SK-N-SH (cell line): Measurements from ENCODE around the gene RNASE1. TPM values are rescaled to one million over a fixed set of nuclear protein-coding genes. Genes with fewer than 3 reads are reported as not detected.

Source experiments
- CTCF ChIA-PET: fragments of 300-600, 350-600 bp; formaldehyde crosslinking; extraction: SDS; loops from one replicate; lab custom pipeline; 2021; lab: Yijun Ruan, JAX
- POLR2A ChIA-PET: fragments of 350-600 bp; sonication (Branson Sonifier 250); formaldehyde crosslinking; extraction: SDS; loops from one replicate; lab custom pipeline; 2020; ENCODE audit warnings: antibody characterized with exemption, inconsistent platforms; lab: Yijun Ruan, JAX
- DNase-seq: peaks from one replicate; pipeline ENCODE4 v3.0.0; 2012
- H2AFZ ChIP-seq: fragments of 200-600 bp; sonication (generic); 2 replicates; pipeline ENCODE4 v1.8.1; 2016; ENCODE audit warnings: antibody characterized with exemption, mild to moderate bottlenecking, low read depth
- H3F3A ChIP-seq: fragments of 200-600 bp; sonication (generic); replicated peaks from 2 replicates; pipeline ENCODE3; 2016; ENCODE audit warnings: antibody characterized with exemption, mild to moderate bottlenecking; ENCODE audit not compliant: insufficient read depth
- H3K27ac ChIP-seq, 2 experiments: fragments of 200-500 bp in 1 of 2; fragments of 200-600 bp in 1 of 2; sonication (Bioruptor generic) in 1 of 2; sonication (generic), shearing (Covaris generic) in 1 of 2; 2 replicates each; pipeline versions ENCODE4 v1.5.1 to v1.6.1; 2014 to 2016; ENCODE audit warnings: low read depth in 2 of 2, inconsistent platforms in 1 of 2, low read length in 1 of 2, mild to moderate bottlenecking in 1 of 2, mixed read lengths in 1 of 2
- H3K27me3 ChIP-seq: fragments of 200-600 bp; sonication (generic), shearing (Covaris generic); 2 replicates; pipeline ENCODE4 v1.6.1; 2016; ENCODE audit warnings: mixed run types; ENCODE audit not compliant: insufficient read depth
- H3K36me3 ChIP-seq, 2 experiments: fragments of 200-500 bp in 1 of 2; fragments of 200-600 bp in 1 of 2; sonication (Bioruptor generic) in 1 of 2; sonication (generic) in 1 of 2; replicated peaks in 1 of 2; 2 replicates each; pipeline versions ENCODE3 to v1.5.1; 2014 to 2016; ENCODE audit warnings: low read length in 1 of 2, mild to moderate bottlenecking in 1 of 2; ENCODE audit not compliant: insufficient read depth in 2 of 2, control insufficient read depth in 1 of 2
- H3K4me1 ChIP-seq, 2 experiments: fragments of 200-500 bp in 1 of 2; fragments of 200-600 bp in 1 of 2; sonication (Bioruptor generic) in 1 of 2; sonication (generic), shearing (Covaris generic) in 1 of 2; 2 replicates each; pipeline versions ENCODE4 v1.5.1 to v1.6.1; 2014 to 2016; ENCODE audit warnings: low read depth in 1 of 2, low read length in 1 of 2, mixed run types in 1 of 2; ENCODE audit not compliant: insufficient read depth in 2 of 2, control insufficient read depth in 1 of 2
- H3K4me2 ChIP-seq: fragments of 200-600 bp; sonication (generic), shearing (Covaris generic); 2 replicates; pipeline ENCODE4 v1.6.1; 2017; ENCODE audit warnings: mixed run types
- H3K4me3 ChIP-seq, 2 experiments: fragments of 200-500 bp in 1 of 2; fragments of 200-600 bp in 1 of 2; sonication (Bioruptor generic) in 1 of 2; sonication (generic), shearing (Covaris generic) in 1 of 2; 2 replicates each; pipeline versions ENCODE4 v1.5.1 to v1.8.1; 2014 to 2016; ENCODE audit warnings: low read depth in 2 of 2, inconsistent platforms in 1 of 2, low read length in 1 of 2, mild to moderate bottlenecking in 1 of 2, mixed read lengths in 1 of 2, moderate library complexity in 1 of 2
- H3K79me2 ChIP-seq: fragments of 200-600 bp; sonication (generic); 2 replicates; pipeline ENCODE4 v1.8.1; 2017; ENCODE audit warnings: mild to moderate bottlenecking; ENCODE audit not compliant: insufficient read depth
- H3K9ac ChIP-seq: fragments of 200-600 bp; sonication (generic); 2 replicates; pipeline ENCODE4 v1.6.1; 2017; ENCODE audit warnings: mixed run types
- H3K9me2 ChIP-seq: fragments of 200-600 bp; sonication (generic); 2 replicates; pipeline ENCODE4 v1.6.1; 2017; ENCODE audit warnings: mixed run types
- H3K9me3 ChIP-seq: fragments of 200-600 bp; sonication (generic); 2 replicates; pipeline ENCODE4 v1.6.1; 2017; ENCODE audit warnings: mixed run types, mild to moderate bottlenecking, moderate library complexity
- H4K20me1 ChIP-seq: fragments of 200-600 bp; sonication (generic); 2 replicates; pipeline ENCODE4 v1.6.1; 2017; ENCODE audit warnings: mild to moderate bottlenecking, mixed run types; ENCODE audit not compliant: insufficient read depth
- CHD2 ChIP-seq: fragments of 150-350 bp; IDR thresholded peaks from 2 replicates; pipeline ENCODE4 v1.6.1; 2018; ENCODE audit warnings: low read length; ENCODE audit not compliant: partially characterized antibody
- ELF1 ChIP-seq: IDR thresholded peaks from 2 replicates; pipeline ENCODE4 v1.4.0; 2012
- EP300 ChIP-seq, 2 experiments: IDR thresholded peaks; 2 replicates each; pipeline versions ENCODE4 v1.4.0 to v1.6.1; 2012; ENCODE audit warnings: borderline replicate concordance in 1 of 2, low read depth in 1 of 2, low read length in 1 of 2
- EZH2phosphoT487 ChIP-seq: fragments of 200-600 bp; sonication (generic); IDR thresholded peaks from 2 replicates; pipeline ENCODE4 v1.6.1; 2017; ENCODE audit warnings: low read depth, mixed run types, mild to moderate bottlenecking, antibody characterized with exemption, moderate library complexity, borderline replicate concordance
- FOXM1 ChIP-seq: IDR thresholded peaks from 2 replicates; pipeline ENCODE4 v1.4.0; 2012; ENCODE audit warnings: low read depth, mild to moderate bottlenecking
- IRF3 ChIP-seq: fragments of 150-350 bp; IDR thresholded peaks from 2 replicates; pipeline ENCODE4 v1.6.1; 2016; ENCODE audit warnings: mild to moderate bottlenecking, low read depth, low read length
- JUND ChIP-seq: IDR thresholded peaks from 2 replicates; pipeline ENCODE4 v1.4.0; 2012
- MAX ChIP-seq: IDR thresholded peaks from 2 replicates; pipeline ENCODE4 v1.4.0; 2012; ENCODE audit warnings: low read depth
- MXI1 ChIP-seq: IDR thresholded peaks from 2 replicates; pipeline ENCODE4 v1.6.1; 2012; ENCODE audit warnings: mild to moderate bottlenecking, low read depth, low read length, improper control_type of control experiment
- NFIC ChIP-seq: IDR thresholded peaks from 2 replicates; pipeline ENCODE4 v1.4.0; 2012; ENCODE audit warnings: borderline replicate concordance
- NRF1 ChIP-seq: IDR thresholded peaks from 2 replicates; pipeline ENCODE4 v1.6.1; 2012; ENCODE audit warnings: low read depth, mild to moderate bottlenecking, low read length
- PBX3 ChIP-seq: IDR thresholded peaks from 2 replicates; pipeline ENCODE4; 2012
- RAD21 ChIP-seq: IDR thresholded peaks from 2 replicates; pipeline ENCODE4 v1.6.1; 2012; ENCODE audit warnings: mild to moderate bottlenecking, low read length
- RFX5 ChIP-seq: IDR thresholded peaks from 2 replicates; pipeline ENCODE4 v1.6.1; 2012; ENCODE audit warnings: mild to moderate bottlenecking, improper control_type of control experiment, low read length
- SIN3A ChIP-seq: IDR thresholded peaks from 2 replicates; pipeline ENCODE4 v1.6.1; 2012; ENCODE audit warnings: low read depth, mild to moderate bottlenecking, low read length, moderate library complexity, borderline replicate concordance
- SMC3 ChIP-seq: IDR thresholded peaks from 2 replicates; pipeline ENCODE4 v1.6.1; 2012; ENCODE audit warnings: low read depth, low read length, improper control_type of control experiment
- TAF1 ChIP-seq: IDR thresholded peaks from 2 replicates; pipeline ENCODE4 v1.6.1; 2012; ENCODE audit warnings: low read depth, mild to moderate bottlenecking, low read length, moderate library complexity, borderline replicate concordance
- TCF12 ChIP-seq: IDR thresholded peaks from 2 replicates; pipeline ENCODE4 v1.4.0; 2012
- USF2 ChIP-seq: fragments of 150-350 bp; IDR thresholded peaks from 2 replicates; pipeline ENCODE4 v1.6.1; 2017; ENCODE audit warnings: antibody characterized with exemption, low read length, low read depth, borderline replicate concordance
- ZBTB33 ChIP-seq: IDR thresholded peaks from 2 replicates; pipeline ENCODE4 v1.4.0; 2012; ENCODE audit warnings: low read depth, borderline replicate concordance
- WGBS: methylation state at CpG from one replicate; pipeline ENCODE4 v1.1.6; 2017; ENCODE audit warnings: low lambda C conversion rate; 5-methylcytosine and 5-hydroxymethylcytosine counted together
- polyA plus RNA-seq, 3 experiments: library from polyadenylated mRNA; depleted of rRNA; stranded (reverse); fragments of >200 nt; gene quantifications; 2 replicates each; pipeline ENCODE4 v1.2.3, GENCODE V29; 2012

Gene RNASE1
- polyA plus RNA-seq, 1 of the 3 experiments (the other 2 are of a cell fraction) = not detected

GRCh38 chr14:20798318-20798717 is 4.3 kb downstream of the RNASE1 start:
- whole genome bisulfite sequencing = 6% methylated on average over 7 of the region's 7 CpGs
- no peak overlapping the region for H2AFZ ChIP-seq
- no peak overlapping the region for H3K27ac ChIP-seq
- no peak overlapping the region for H3K4me2 ChIP-seq
- H3K79me2 ChIP-seq = no peaks in the 10 kb centered on the region
- H3F3A ChIP-seq = no peaks in the 10 kb centered on the region
- H3K27me3 ChIP-seq = peaks cover 41% of the 10 kb centered on the region
- H3K4me1 ChIP-seq = no peaks in the 10 kb centered on the region
- POLR2A ChIA-PET = no interaction called here
- no peaks in the 10 kb centered on the region for H3K9me3 ChIP-seq
- H3K9ac ChIP-seq = no peak overlapping the region
- no peaks in the 10 kb centered on the region for H3K9me2 ChIP-seq
- CTCF ChIA-PET = no interaction called here
- no peaks in the 10 kb centered on the region for H3K36me3 ChIP-seq
- no peak for TF ChIP-seq TAF1
- no peak for TF ChIP-seq EZH2phosphoT487
- no peak for TF ChIP-seq MAX
- TF ChIP-seq JUND = no peak
- TF ChIP-seq RAD21 = no peak
- no peak for TF ChIP-seq RFX5
- TF ChIP-seq IRF3 = no peak
- TF ChIP-seq ZBTB33 = no peak
- no peak for TF ChIP-seq TCF12
- TF ChIP-seq NRF1 = no peak
- no peak for TF ChIP-seq USF2
- no peak for TF ChIP-seq CHD2
- no peak for TF ChIP-seq ELF1
- TF ChIP-seq SMC3 = no peak
- no peak for TF ChIP-seq MXI1
- no peak for TF ChIP-seq SIN3A
- TF ChIP-seq PBX3 = no peak
- no peak for TF ChIP-seq EP300 (IDR thresholded peaks at IDR 0.05; ENCODE audit: borderline replicate concordance in 1 of 2, low read depth in 1 of 2, low read length in 1 of 2)
- no peak for TF ChIP-seq NFIC
- TF ChIP-seq FOXM1 = no peak
- DNase-seq = no peak
- H4K20me1 ChIP-seq = no peaks in the 10 kb centered on the region
- H3K4me3 ChIP-seq = no peak overlapping the region
